Suppressor macrophage treated with lipopolysaccharide for 1 hour (primary cell): ENCODE measurements around the gene HNRNPF.

Experiments used
- DNase-seq, 3 donors: peaks; one replicate each; pipeline ENCODE4 v3.0.0-alpha.2; 2020 to 2022

Gene HNRNPF

GRCh38 chr10:43421201-43421507 lies 12.2 kb upstream of the HNRNPF start:
- no peak for DNase-seq

DNA sequence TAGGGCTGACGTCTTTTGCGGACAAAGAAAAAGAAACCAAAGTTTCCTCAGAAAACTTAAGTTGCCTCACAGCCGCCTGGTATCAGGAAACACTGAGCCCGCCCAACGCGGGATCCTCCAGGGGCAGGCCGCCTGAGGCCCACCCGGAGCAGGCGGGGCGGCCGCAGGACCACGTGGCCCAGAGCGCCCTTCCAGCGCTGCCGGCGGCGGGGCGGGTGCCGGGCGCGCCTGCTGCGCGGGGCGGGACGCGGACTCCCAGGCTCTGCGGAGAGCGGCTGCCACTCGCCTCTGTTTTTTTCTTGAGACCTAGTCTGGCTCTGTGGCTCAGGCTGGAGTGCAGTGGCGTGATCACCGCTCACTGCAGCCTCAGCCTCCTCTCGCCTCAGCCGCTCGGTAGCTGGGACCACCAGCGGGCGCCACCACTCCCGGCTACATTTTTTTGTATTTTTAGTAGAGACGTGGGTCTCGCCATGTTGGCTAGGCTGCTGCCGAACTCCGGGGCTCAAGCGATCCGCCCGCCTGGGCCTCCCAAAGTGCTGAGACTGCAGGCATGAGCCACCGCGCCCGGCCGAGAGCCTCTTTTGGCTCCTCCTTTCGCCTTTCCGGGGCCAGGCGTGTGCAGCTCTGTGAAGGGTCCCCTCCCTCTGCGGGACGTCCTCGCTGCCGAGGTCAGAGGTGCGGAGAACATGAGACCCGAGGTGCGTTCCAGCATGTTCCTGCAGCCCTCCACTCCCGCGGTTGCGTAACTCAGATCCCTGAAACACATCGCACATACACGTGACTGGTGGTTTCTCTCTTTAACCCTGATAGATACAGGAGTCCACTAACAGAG lies 11.6 kb upstream of the HNRNPF start:
- DNase-seq, result peak; percentile 91 to 94 (median 94)

DNA sequence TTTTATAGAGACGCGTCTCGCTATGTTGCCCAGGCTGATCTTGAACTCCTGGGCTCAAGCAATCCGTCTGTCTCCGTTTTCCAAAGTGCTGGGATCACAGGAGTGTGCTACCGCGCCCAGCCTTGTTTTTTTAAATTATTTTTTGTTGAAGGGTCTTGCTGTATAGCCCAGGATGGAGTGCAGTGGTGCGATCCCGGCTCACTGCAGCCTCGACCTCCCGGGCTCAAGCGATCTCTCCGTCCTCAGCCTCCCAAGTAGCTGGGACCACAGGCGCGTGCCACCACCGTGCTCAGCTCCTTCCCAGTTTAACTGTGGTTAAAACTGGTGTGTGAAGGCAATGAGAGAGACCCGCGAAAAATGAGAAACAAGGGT lies 11.0 kb upstream of the HNRNPF start:
- no peak for DNase-seq

GRCh38 chr10:43417950-43418768 lies 9.2 kb upstream of the HNRNPF start:
- DNase-seq, result peak; percentile 58 to 69 (median 69)

- DNase-seq, result no peak
These were observed 6.6 kb upstream of the HNRNPF start for GRCh38 chr10:43415544-43415943.

GRCh38 chr10:43411536-43411935 lies 2.5 kb upstream of the HNRNPF start:
- no peak for DNase-seq

GRCh38 chr10:43410345-43410744 lies 1.4 kb upstream of the HNRNPF start:
- no peak for DNase-seq

DNA sequence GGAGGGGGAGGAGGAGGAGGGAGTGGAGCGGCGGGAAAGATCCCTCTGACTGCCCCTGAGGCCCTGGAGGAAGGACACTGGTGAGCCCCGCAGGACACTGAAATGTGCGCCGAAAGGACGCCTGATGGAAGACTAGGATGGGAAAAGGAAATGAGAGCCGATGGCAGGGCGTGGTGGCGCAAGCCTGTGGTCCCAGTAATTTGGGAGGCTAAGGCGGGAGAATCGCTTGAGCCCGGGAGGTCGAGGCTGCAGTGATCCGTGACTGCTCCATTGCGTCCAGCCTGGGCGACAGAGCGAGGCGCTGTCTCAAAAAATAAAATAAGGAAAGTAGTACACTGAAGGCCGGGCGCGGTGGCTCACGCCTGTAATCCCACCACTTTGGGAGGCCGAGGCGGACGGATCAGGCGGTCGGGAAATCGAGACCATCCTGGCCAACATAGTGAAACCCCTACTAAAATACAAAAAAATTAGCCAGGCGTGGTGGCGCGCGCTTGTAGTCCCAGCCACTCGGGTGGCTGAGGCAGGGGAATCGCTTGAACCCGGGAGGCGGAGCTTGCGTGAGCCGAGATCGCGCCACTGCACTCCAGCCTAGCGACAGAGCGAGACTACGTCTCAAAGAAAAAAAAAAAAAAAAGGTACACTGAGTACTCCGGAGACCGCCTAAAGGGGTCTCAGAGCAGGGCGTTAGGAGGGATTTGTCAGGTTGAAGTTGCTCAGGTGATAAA lies 561 bp upstream of the HNRNPF start:
- DNase-seq, result peak; percentile 42 to 57 (median 45)

DNA sequence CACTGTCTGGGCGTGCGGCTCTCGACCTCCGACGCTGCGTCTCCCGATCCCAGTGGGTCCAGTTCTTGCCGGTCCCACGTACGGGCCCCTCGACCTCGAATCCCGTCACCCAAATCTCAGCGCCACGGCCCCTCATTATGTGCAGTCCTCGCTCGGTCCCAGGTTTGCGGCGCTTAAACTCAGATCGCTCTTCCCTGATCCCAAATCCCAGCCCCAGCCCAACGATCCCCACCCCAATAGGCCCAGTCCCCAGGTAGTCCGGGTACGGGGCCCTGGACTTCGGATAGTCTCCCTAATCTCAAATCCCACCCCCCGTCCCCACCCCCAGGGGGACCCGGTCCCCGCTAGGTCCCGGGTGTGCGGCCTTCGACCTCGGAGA lies 666 bp downstream of the HNRNPF start:
- DNase-seq, result no peak

GRCh38 chr10:43407576-43408330 lies 1.2 kb downstream of the HNRNPF start:
- peak; percentile 96 to 98 (median 98) for DNase-seq

GRCh38 chr10:43407148-43407575 lies 1.8 kb downstream of the HNRNPF start:
- DNase-seq, result peak; percentile 76 to 90 (median 78)

- peak in 2 of 3 donors; percentile 18 to 48 for DNase-seq
These were observed 4.3 kb downstream of the HNRNPF start for GRCh38 chr10:43404704-43405084.

DNA sequence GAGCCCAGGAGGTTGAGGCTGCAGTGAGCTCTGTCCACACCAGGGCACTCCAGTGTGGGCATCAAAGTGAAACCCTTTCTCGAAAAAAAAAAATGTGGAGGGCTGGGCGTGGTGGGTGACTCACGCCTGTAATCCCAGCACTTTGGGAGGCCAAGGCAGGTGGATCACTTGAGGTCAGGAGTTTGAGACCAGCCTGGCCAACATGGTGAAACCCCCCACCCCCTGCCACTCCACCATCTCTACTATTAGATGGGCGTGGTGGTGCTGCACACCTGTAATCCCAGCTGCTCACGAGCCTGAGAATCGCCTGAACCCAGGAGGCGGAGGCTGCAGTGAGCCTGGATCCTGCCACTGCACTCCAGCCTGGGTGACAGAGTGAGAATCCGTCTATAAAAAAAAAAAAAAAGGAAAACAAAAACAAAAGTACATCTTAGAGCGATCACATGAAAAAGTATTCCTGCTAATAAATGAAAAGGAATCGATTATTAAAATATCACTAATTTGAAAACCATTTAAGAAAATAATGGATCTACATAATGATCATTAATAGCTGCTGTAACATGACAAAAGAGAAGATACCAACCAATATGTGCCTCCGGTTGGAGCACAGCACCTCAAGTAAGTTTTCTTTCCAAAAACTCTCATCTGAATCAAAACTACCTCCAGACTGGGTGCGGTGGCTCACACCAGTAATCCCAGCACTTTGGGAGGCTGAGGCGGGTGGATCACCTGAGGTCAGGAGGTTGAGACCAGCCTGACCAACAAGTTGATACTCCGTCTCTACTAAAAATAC lies 4.9 kb downstream of the HNRNPF start:
- DNase-seq, result peak in 1 of 3 donors; percentile 15

DNA sequence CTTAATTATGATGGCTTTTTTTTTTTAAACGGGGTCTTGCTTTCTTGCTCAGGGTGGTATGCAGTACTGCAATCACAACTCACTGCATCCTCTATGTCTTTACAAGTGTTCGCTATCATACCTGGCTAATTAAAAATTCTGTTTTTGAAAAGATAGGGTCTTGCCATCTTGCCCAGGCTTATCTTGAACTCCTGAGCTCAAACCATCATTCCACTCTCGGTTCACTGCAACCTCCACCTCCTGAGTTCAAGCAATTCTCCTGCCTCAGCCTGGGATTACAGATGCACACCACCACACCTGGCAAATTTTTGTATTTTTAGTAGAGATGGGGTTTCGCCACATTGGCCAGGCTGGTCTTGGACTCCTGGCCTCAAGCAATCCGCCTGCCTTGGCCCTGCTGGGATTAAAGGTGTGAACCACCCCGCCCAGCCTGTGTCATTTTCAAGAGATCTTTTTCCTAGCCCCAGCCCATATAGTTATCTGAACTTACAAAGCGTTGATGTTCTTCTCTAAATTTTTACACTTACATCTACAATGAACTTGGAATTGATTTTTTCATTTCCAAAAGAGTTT lies 6.0 kb downstream of the HNRNPF start:
- no peak for DNase-seq

- no peak for DNase-seq
These were observed 6.8 kb downstream of the HNRNPF start for GRCh38 chr10:43402176-43402575.

- no peak for DNase-seq
These were observed 7.4 kb downstream of the HNRNPF start for GRCh38 chr10:43401627-43402026.

GRCh38 chr10:43399320-43400310 lies 9.4 kb downstream of the HNRNPF start:
- DNase-seq, result peak; percentile 65 to 91 (median 87)

GRCh38 chr10:43398939-43399319 lies 10.1 kb downstream of the HNRNPF start:
- no peak for DNase-seq

GRCh38 chr10:43396928-43397624 lies 11.9 kb downstream of the HNRNPF start:
- DNase-seq, result peak; percentile 88 to 91 (median 91)
